ENCODE measurements around the gene TRIO. TPM values are rescaled to one million over a fixed set of nuclear protein-coding genes. Genes with fewer than 3 reads are reported as not detected.

TRIO gene
- total and polyA plus RNA-seq, 2 donors (not counting 1 experiment from before 2014, with no cell fraction given): 134 to 281 TPM

DNA sequence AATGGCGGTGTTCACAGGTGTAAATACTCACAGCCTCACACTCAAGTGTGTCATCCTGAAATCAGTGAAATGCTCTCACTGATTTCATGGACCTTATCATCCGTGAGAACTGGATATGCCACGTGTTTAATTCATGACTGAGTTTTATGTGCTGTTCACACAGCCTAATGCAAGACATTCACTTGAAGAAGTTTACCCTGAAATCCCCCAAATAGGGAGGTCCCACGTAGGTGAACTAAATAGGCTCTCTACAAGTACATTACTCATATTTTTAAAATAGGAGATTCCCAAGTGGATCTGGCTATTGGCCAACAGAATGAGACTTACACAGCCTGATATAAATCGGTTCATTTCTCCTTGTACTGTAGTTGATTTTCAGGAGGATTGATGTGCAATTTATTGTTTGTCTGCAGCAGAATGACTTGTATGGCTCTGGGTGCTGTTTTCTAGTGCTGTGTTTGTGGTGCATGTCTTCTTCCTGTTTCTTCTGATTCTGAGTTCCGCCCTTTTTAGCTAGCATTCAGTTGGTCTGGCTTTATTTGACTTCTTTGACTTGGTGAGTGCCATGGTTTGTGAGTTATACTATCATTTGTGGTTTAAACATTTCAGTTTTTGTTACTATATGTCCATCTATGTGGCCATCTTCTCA is 25.1 kb downstream of the TRIO start:
- H3K79me2 ChIP-seq (ENCODE audit: control insufficient read depth, insufficient read depth, low read length): peaks cover 100% of the 10 kb centered on the region
- H4K20me1 ChIP-seq (ENCODE audit: control insufficient read depth, extremely low read depth, insufficient read depth, low read length): peaks cover 4% of the 10 kb centered on the region
- H3K4me1 ChIP-seq (ENCODE audit: control insufficient read depth, extremely low read depth, insufficient read depth, low read length): peaks cover 40% of the 10 kb centered on the region
- H3K9ac ChIP-seq (ENCODE audit: insufficient read depth, low read length): no peak overlapping the region
- no peak overlapping the region for H3K27ac ChIP-seq (ENCODE audit: insufficient read depth, low read length)
- H3K4me3 ChIP-seq (replicated peaks in 1 of 4; ENCODE audit: control extremely low read depth in 1 of 4, insufficient read depth in 1 of 4, low read depth in 3 of 4, low read length in 4 of 4): no peak overlapping the region
- peak in 1 of 2 donors; percentile 78 for DNase-seq (ENCODE audit: low read depth in 2 of 2)
- H2AFZ ChIP-seq (ENCODE audit: low read length): no peak overlapping the region
- no peaks in the 10 kb centered on the region for H3K27me3 ChIP-seq (ENCODE audit: control insufficient read depth, insufficient read depth, low read length)
- no peaks in the 10 kb centered on the region for H3K36me3 ChIP-seq (ENCODE audit: control insufficient read depth, insufficient read depth, low read length)
- no peaks in the 10 kb centered on the region for H3K9me3 ChIP-seq (ENCODE audit: control insufficient read depth, insufficient read depth, low read depth, low read length)
- H3K4me2 ChIP-seq (ENCODE audit: extremely low read depth, insufficient read depth, low read length): no peak overlapping the region
- no peak for TF ChIP-seq EZH2 (IDR thresholded peaks at IDR 0.05; ENCODE audit: low read length, missing control alignments)
- TF ChIP-seq, protein P1, sequence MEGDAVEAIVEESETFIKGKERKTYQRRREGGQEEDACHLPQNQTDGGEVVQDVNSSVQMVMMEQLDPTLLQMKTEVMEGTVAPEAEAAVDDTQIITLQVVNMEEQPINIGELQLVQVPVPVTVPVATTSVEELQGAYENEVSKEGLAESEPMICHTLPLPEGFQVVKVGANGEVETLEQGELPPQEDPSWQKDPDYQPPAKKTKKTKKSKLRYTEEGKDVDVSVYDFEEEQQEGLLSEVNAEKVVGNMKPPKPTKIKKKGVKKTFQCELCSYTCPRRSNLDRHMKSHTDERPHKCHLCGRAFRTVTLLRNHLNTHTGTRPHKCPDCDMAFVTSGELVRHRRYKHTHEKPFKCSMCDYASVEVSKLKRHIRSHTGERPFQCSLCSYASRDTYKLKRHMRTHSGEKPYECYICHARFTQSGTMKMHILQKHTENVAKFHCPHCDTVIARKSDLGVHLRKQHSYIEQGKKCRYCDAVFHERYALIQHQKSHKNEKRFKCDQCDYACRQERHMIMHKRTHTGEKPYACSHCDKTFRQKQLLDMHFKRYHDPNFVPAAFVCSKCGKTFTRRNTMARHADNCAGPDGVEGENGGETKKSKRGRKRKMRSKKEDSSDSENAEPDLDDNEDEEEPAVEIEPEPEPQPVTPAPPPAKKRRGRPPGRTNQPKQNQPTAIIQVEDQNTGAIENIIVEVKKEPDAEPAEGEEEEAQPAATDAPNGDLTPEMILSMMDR (conservative IDR thresholded peaks at IDR 0.05 in 1 of 2, IDR thresholded peaks at IDR 0.05 in 1 of 2; ENCODE audit: low read depth in 1 of 2, low read length in 2 of 2): no peak

DNA sequence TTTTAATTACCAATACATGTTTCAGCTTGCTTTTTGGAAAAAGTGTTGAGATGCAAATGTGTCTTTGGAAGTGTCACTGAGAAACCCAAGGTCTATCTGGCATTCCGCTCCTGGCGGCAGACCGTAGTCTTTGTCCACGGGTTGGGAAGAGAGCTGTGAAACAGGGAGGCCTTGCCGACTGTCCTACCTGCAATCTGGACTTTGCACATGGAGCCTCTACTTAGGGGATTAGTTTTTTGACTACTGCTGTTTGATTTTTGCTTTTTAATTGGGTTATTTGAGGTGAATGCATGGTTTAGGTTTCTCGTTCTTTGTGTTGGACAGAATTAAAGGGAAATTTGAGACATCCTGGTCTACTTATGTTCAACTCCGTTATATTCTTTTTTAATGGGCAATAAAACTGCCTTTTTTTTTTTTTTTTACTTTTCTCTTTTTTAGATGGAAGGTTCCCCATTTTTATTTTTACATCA is 25.7 kb downstream of the TRIO start:
- peaks cover 46% of the 10 kb centered on the region for H3K4me1 ChIP-seq (ENCODE audit: control insufficient read depth, extremely low read depth, insufficient read depth, low read length)
- no peak overlapping the region for H3K4me3 ChIP-seq (replicated peaks in 1 of 4; ENCODE audit: control extremely low read depth in 1 of 4, insufficient read depth in 1 of 4, low read depth in 3 of 4, low read length in 4 of 4)
- no peak for TF ChIP-seq EZH2 (IDR thresholded peaks at IDR 0.05; ENCODE audit: low read length, missing control alignments)
- TF ChIP-seq, protein P1 (conservative IDR thresholded peaks at IDR 0.05 in 1 of 2, IDR thresholded peaks at IDR 0.05 in 1 of 2; ENCODE audit: low read depth in 1 of 2, low read length in 2 of 2): no peak
- H3K4me2 ChIP-seq (ENCODE audit: extremely low read depth, insufficient read depth, low read length): no peak overlapping the region
- no peak overlapping the region for H3K9ac ChIP-seq (ENCODE audit: insufficient read depth, low read length)
- H4K20me1 ChIP-seq (ENCODE audit: control insufficient read depth, extremely low read depth, insufficient read depth, low read length): peaks cover 2% of the 10 kb centered on the region
- H2AFZ ChIP-seq (ENCODE audit: low read length): no peak overlapping the region
- no peaks in the 10 kb centered on the region for H3K9me3 ChIP-seq (ENCODE audit: control insufficient read depth, insufficient read depth, low read depth, low read length)
- H3K79me2 ChIP-seq (ENCODE audit: control insufficient read depth, insufficient read depth, low read length): peaks cover 100% of the 10 kb centered on the region
- no peaks in the 10 kb centered on the region for H3K27me3 ChIP-seq (ENCODE audit: control insufficient read depth, insufficient read depth, low read length)
- no peak for DNase-seq (ENCODE audit: low read depth in 2 of 2)
- H3K36me3 ChIP-seq (ENCODE audit: control insufficient read depth, insufficient read depth, low read length): no peaks in the 10 kb centered on the region
- H3K27ac ChIP-seq (ENCODE audit: insufficient read depth, low read length): no peak overlapping the region

DNA sequence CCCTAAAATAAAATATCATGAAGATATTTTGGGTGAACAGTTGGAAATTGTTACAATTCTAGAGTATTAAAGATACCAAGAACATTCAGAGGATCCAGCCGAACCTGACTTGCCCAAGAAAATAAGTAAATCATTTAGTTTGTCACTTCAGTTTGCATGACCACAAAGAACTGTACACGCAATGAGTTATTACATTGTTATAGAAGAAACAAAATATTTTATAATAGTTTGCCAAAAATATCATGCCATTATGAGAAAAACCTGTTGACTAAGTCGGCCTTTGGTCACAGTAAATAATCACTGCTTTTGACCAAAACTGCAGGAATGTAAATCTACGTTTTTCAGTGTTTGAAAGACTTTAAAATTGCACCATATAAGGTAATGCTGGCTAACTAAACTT is 27.9 kb downstream of the TRIO start:
- TF ChIP-seq, protein P1 (conservative IDR thresholded peaks at IDR 0.05 in 1 of 2, IDR thresholded peaks at IDR 0.05 in 1 of 2; ENCODE audit: low read depth in 1 of 2, low read length in 2 of 2): no peak
- TF ChIP-seq EZH2 (IDR thresholded peaks at IDR 0.05; ENCODE audit: low read length, missing control alignments): no peak
- H3K36me3 ChIP-seq (ENCODE audit: control insufficient read depth, insufficient read depth, low read length): no peaks in the 10 kb centered on the region
- peak; percentile 59 to 71 for DNase-seq (ENCODE audit: low read depth in 2 of 2)
- H3K4me3 ChIP-seq (replicated peaks in 1 of 4; ENCODE audit: control extremely low read depth in 1 of 4, insufficient read depth in 1 of 4, low read depth in 3 of 4, low read length in 4 of 4): peak overlapping the region in 1 of 4 experiments; percentile 12
- no peaks in the 10 kb centered on the region for H3K9me3 ChIP-seq (ENCODE audit: control insufficient read depth, insufficient read depth, low read depth, low read length)
- peaks cover 100% of the 10 kb centered on the region for H3K79me2 ChIP-seq (ENCODE audit: control insufficient read depth, insufficient read depth, low read length)
- peak overlapping the region; percentile 48 for H3K4me2 ChIP-seq (ENCODE audit: extremely low read depth, insufficient read depth, low read length)
- no peak overlapping the region for H3K9ac ChIP-seq (ENCODE audit: insufficient read depth, low read length)
- no peak overlapping the region for H3K27ac ChIP-seq (ENCODE audit: insufficient read depth, low read length)
- H3K4me1 ChIP-seq (ENCODE audit: control insufficient read depth, extremely low read depth, insufficient read depth, low read length): peaks cover 44% of the 10 kb centered on the region
- peaks cover 2% of the 10 kb centered on the region for H4K20me1 ChIP-seq (ENCODE audit: control insufficient read depth, extremely low read depth, insufficient read depth, low read length)
- no peaks in the 10 kb centered on the region for H3K27me3 ChIP-seq (ENCODE audit: control insufficient read depth, insufficient read depth, low read length)
- no peak overlapping the region for H2AFZ ChIP-seq (ENCODE audit: low read length)
